PFSK-1 (cell line): ENCODE measurements around the gene PBX3.

Experiments used
- FOXP2 ChIP-seq: optimal IDR thresholded peaks from 2 replicates; pipeline ENCODE3; 2011; ENCODE audit warnings: borderline replicate concordance, control low read depth, inconsistent platforms; ENCODE audit not compliant: insufficient read depth; ENCODE audit errors: extremely low read length, extremely low read depth
- POLR2AphosphoS5 ChIP-seq: IDR thresholded peaks from 2 replicates; pipeline ENCODE4 v1.6.1; 2012; ENCODE audit warnings: low read depth, mild to moderate bottlenecking, control low read depth, low read length, moderate library complexity
- REST ChIP-seq, 2 experiments: IDR thresholded peaks; 2 replicates each; pipeline versions ENCODE4 v1.6.1 to v1.8.0; 2011 to 2012; ENCODE audit warnings: low read depth in 2 of 2, low read length in 2 of 2, control low read depth in 1 of 2, inconsistent platforms in 1 of 2, mild to moderate bottlenecking in 1 of 2, moderate library complexity in 1 of 2; ENCODE audit not compliant: insufficient read depth in 1 of 2
- SIN3A ChIP-seq: IDR thresholded peaks from 2 replicates; pipeline ENCODE4 v1.6.1; 2012; ENCODE audit warnings: mild to moderate bottlenecking, low read length, moderate library complexity, borderline replicate concordance; ENCODE audit not compliant: insufficient read depth
- TAF1 ChIP-seq: IDR thresholded peaks from 2 replicates; pipeline ENCODE4 v1.6.1; 2012; ENCODE audit warnings: low read length, control low read depth, borderline replicate concordance; ENCODE audit not compliant: insufficient read depth

The PBX3 gene

DNA sequence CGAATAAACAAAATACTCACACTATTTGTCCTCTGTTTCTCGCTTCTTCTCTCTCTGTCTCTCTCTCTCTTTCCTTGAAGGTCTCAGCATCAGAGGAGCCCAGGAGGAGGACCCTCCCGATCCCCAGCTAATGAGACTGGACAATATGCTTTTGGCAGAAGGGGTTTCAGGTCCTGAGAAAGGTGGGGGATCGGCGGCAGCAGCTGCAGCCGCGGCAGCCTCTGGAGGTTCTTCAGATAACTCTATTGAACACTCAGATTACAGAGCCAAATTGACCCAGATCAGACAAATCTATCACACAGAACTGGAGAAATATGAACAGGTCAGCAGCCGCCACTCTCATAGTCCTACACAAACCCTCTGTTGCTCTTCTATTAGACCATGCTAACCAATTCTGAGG, 168.4 kb downstream of the PBX3 start:
- TF ChIP-seq TAF1 (no peak), SIN3A (no peak), POLR2AphosphoS5 (no peak), FOXP2 (no peak), REST (IDR thresholded peaks at IDR 0.05; ENCODE audit: insufficient read depth in 1 of 2, low read depth in 2 of 2, low read length in 2 of 2) (no peak)

GRCh38 chr9:125919565-125919964, 172.4 kb downstream of the PBX3 start:
- no peak for TF ChIP-seq SIN3A
- TF ChIP-seq FOXP2 = no peak
- TF ChIP-seq REST (IDR thresholded peaks at IDR 0.05; ENCODE audit: insufficient read depth in 1 of 2, low read depth in 2 of 2, low read length in 2 of 2) = no peak
- no peak for TF ChIP-seq POLR2AphosphoS5
- no peak for TF ChIP-seq TAF1

- no peak for TF ChIP-seq TAF1
- TF ChIP-seq FOXP2 = no peak
- TF ChIP-seq SIN3A = no peak
- TF ChIP-seq REST (IDR thresholded peaks at IDR 0.05; ENCODE audit: insufficient read depth in 1 of 2, low read depth in 2 of 2, low read length in 2 of 2) = no peak
- TF ChIP-seq POLR2AphosphoS5 = no peak
Observed at GRCh38 chr9:125920402-125920801, 173.2 kb downstream of the PBX3 start.

- TF ChIP-seq FOXP2 (no peak), SIN3A (no peak), REST (IDR thresholded peaks at IDR 0.05; ENCODE audit: insufficient read depth in 1 of 2, low read depth in 2 of 2, low read length in 2 of 2) (no peak), POLR2AphosphoS5 (no peak), TAF1 (no peak)
Observed at GRCh38 chr9:125922854-125923253, 175.7 kb downstream of the PBX3 start.

GRCh38 chr9:125924351-125924750, 177.2 kb downstream of the PBX3 start:
- no peak for TF ChIP-seq REST (IDR thresholded peaks at IDR 0.05; ENCODE audit: insufficient read depth in 1 of 2, low read depth in 2 of 2, low read length in 2 of 2)
- TF ChIP-seq TAF1 = no peak
- no peak for TF ChIP-seq FOXP2
- no peak for TF ChIP-seq POLR2AphosphoS5
- TF ChIP-seq SIN3A = no peak
